Measurements from ENCODE around the gene SYCE1L. TPM values are rescaled to one million over a fixed set of nuclear protein-coding genes. Genes with fewer than 3 reads are reported as not detected.

Gene SYCE1L
- total RNA-seq, 1 experiment from 2014 or later = 9.9 TPM

GRCh38 chr16:77236063-77236511 lies 36.9 kb downstream of the SYCE1L start:
- Histone ChIP-seq H3K18ac (ENCODE audit: insufficient read length, low read depth, low read length) (no peak overlapping the region), H3K79me1 (ENCODE audit: insufficient read depth, low read depth, low read length, poor library complexity, severe bottlenecking) (no peaks in the 10 kb centered on the region), H3K4me1 (ENCODE audit: insufficient read depth, low read length) (no peaks in the 10 kb centered on the region; the same call in 1 of the 2 replicates), H2BK20ac (ENCODE audit: low read depth, low read length, poor library complexity, severe bottlenecking) (no peak overlapping the region), H2AK5ac (ENCODE audit: insufficient read length, low read length) (no peak overlapping the region), H3K9ac (ENCODE audit: extremely low read depth, insufficient read length, low read length) (no peak overlapping the region), H2AFZ (ENCODE audit: low read length) (no peak overlapping the region), H2BK5ac (ENCODE audit: insufficient read length, low read length) (no peak overlapping the region), H3K56ac (ENCODE audit: insufficient read length, low read depth, low read length) (no peak overlapping the region), H3K4ac (ENCODE audit: low read depth, low read length) (no peak overlapping the region), H3K9me3 (ENCODE audit: control insufficient read depth, low read depth, low read length) (no peaks in the 10 kb centered on the region), H3K27me3 (ENCODE audit: insufficient read depth, low read length) (no peaks in the 10 kb centered on the region; the same call in 1 of the 2 replicates), H3K4me2 (ENCODE audit: insufficient read depth, insufficient read length, low read length) (no peak overlapping the region), H3K79me2 (ENCODE audit: insufficient read depth, low read length) (no peaks in the 10 kb centered on the region), H3K23me2 (ENCODE audit: insufficient read length, low read depth, low read length, poor library complexity, severe bottlenecking) (no peaks in the 10 kb centered on the region), H4K91ac (ENCODE audit: insufficient read length, low read depth, low read length) (no peak overlapping the region), H3K27ac (ENCODE audit: insufficient read length, low read depth, low read length) (no peak overlapping the region), H4K8ac (replicated peaks; ENCODE audit: insufficient read length, low read depth, low read length) (no peak overlapping the region), H2BK15ac (ENCODE audit: low read depth, low read length) (no peak overlapping the region), H2BK120ac (ENCODE audit: low read depth, low read length, poor library complexity, severe bottlenecking) (no peak overlapping the region), H3K14ac (ENCODE audit: insufficient read depth, low read length) (no peak overlapping the region), H3K23ac (ENCODE audit: insufficient read length, low read depth, low read length) (no peak overlapping the region), H4K5ac (ENCODE audit: insufficient read length, low read depth, low read length) (no peak overlapping the region), H4K20me1 (ENCODE audit: control insufficient read depth, insufficient read depth, insufficient read length) (no peaks in the 10 kb centered on the region), H3T11ph (ENCODE audit: low read length) (no peak overlapping the region), H2BK12ac (ENCODE audit: insufficient read length, low read depth, low read length) (no peak overlapping the region)
- H3K9me3 Mint-ChIP-seq = no peaks in the 10 kb centered on the region
- DNase-seq = peak; percentile 94
- no peak overlapping the region; a peak in 1 of 7 replicates for H3K27ac Mint-ChIP-seq
- H3K4me3 Mint-ChIP-seq = no peak overlapping the region
- peaks cover 42% of the 10 kb centered on the region in 2 experiments for H3K4me1 Mint-ChIP-seq
- TF ChIP-seq CTCF (conservative IDR thresholded peaks at IDR 0.05) = peak; percentile 100
- no peaks in the 10 kb centered on the region for H3K36me3 Mint-ChIP-seq (ENCODE audit: insufficient read depth in 1 of 3, low read depth in 3 of 3)
- WGBS (ENCODE audit: extremely low coverage, insufficient read length, low lambda C conversion rate) = no CpG with 5 or more reads among the region's 21 CpGs
- peaks cover 6% of the 10 kb centered on the region for H3K27me3 Mint-ChIP-seq (ENCODE audit: low read depth)

Data from H9 (cell line).